ENCODE data around the gene CASKIN2.

The CASKIN2 gene

DNA sequence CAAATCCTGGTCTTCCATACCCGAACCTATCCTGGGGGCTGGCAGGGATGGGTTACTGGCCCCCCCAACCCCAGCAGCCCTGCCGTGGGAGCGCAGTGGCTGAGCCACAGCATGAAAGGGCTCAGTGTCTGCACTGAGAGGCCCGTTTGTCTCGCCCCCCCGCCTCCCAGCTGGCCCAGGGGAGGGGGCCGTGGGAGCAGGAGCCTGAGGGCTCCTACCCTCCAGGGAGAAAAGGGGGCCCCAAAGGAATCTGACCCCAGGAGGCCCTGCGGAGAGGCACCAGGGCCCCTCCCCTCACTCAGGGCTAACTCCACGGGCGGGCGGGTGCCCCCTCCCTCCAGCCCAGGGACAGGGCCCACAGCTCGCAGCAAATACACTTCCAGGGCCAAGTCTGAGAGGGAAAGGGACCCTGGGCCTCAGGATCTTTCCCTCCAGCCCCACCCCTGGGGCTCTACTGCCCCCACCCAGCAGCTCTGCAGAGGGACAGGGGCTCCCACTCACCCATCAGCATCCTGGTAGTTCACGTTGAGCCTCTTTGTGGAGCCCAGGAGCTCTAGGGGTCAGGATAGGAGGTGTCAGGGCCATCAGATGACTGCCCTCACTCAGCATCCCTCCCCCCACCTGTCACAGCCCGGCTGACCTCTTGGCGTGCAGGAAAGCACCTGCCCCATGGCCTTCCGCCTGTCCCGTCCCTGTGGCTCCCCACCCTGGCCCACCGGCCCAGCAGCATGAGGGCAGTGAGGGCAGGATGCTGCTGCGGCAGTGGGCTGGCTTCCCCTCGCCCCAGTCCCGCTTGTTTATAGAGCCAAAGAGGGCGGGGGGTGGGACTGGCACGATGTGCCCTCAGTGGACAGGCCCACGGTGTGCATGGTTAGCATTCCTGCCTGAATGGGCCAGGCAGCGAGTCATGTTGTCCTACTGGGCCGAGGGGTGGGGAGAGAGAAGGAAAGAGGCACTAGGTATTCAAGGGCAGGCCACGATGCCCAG lies 7.3 kb downstream of the CASKIN2 start:
- Histone ChIP-seq H3K27ac (ENCODE audit: low read length) (no peak overlapping the region), H3K4me1 (ENCODE audit: low read length) (no peaks in the 10 kb centered on the region), H2AFZ (ENCODE audit: low read length) (no peak overlapping the region), H3K9me2 (replicated peaks; ENCODE audit: insufficient read depth, low read length) (no peaks in the 10 kb centered on the region), H3K4me2 (ENCODE audit: low read depth, low read length) (no peak overlapping the region), H3K27me3 (replicated peaks; ENCODE audit: insufficient read depth, low read length) (no peaks in the 10 kb centered on the region), H3K4me3 (ENCODE audit: low read length) (no peak overlapping the region), H3K36me3 (replicated peaks; ENCODE audit: insufficient read depth, low read length) (no peaks in the 10 kb centered on the region), H4K20me1 (ENCODE audit: insufficient read depth, low read length) (no peaks in the 10 kb centered on the region), H3K9me3 (replicated peaks; ENCODE audit: insufficient read depth, low read length) (no peaks in the 10 kb centered on the region), H3F3A (ENCODE audit: insufficient read depth, low read length) (no peaks in the 10 kb centered on the region), H3K9ac (ENCODE audit: low read length) (no peak overlapping the region), H3K79me2 (ENCODE audit: low read length) (no peaks in the 10 kb centered on the region)
- DNase-seq: no peak
- TF ChIP-seq, protein P1, sequence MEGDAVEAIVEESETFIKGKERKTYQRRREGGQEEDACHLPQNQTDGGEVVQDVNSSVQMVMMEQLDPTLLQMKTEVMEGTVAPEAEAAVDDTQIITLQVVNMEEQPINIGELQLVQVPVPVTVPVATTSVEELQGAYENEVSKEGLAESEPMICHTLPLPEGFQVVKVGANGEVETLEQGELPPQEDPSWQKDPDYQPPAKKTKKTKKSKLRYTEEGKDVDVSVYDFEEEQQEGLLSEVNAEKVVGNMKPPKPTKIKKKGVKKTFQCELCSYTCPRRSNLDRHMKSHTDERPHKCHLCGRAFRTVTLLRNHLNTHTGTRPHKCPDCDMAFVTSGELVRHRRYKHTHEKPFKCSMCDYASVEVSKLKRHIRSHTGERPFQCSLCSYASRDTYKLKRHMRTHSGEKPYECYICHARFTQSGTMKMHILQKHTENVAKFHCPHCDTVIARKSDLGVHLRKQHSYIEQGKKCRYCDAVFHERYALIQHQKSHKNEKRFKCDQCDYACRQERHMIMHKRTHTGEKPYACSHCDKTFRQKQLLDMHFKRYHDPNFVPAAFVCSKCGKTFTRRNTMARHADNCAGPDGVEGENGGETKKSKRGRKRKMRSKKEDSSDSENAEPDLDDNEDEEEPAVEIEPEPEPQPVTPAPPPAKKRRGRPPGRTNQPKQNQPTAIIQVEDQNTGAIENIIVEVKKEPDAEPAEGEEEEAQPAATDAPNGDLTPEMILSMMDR (IDR thresholded peaks at IDR 0.05; ENCODE audit: low read length): no peak
- TF ChIP-seq EZH2phosphoT487 (IDR thresholded peaks at IDR 0.05; ENCODE audit: low read length): no peak
- TF ChIP-seq EZH2 (optimal IDR thresholded peaks at IDR 0.05; ENCODE audit: low read depth, low read length): no peak

DNA sequence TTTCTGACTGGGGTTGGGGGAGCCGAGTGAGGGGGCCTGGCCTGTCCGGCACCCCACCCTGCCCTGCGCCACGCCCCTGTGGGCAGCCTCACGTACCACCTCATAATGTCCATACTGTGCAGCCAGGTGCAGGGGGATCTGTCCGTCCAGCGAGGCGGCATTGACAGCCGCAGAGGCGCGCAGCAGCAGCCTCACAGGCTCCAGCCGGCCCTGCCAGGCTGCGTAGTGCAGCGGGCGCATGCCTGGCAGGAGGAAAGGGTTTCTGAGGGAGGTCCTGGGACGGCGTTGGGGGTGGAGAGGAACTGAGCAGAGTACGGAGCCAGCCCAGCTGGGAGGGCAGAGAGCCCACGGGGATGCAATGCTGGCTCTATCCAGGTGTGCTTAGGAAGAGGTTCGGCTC lies 8.4 kb downstream of the CASKIN2 start:
- DNase-seq: no peak
- Histone ChIP-seq H3K27ac (ENCODE audit: low read length) (no peak overlapping the region), H3K36me3 (replicated peaks; ENCODE audit: insufficient read depth, low read length) (no peaks in the 10 kb centered on the region), H2AFZ (ENCODE audit: low read length) (no peak overlapping the region), H3K9me3 (replicated peaks; ENCODE audit: insufficient read depth, low read length) (no peaks in the 10 kb centered on the region), H3K79me2 (ENCODE audit: low read length) (no peaks in the 10 kb centered on the region), H3K9ac (ENCODE audit: low read length) (no peak overlapping the region), H3F3A (ENCODE audit: insufficient read depth, low read length) (no peaks in the 10 kb centered on the region), H3K27me3 (replicated peaks; ENCODE audit: insufficient read depth, low read length) (no peaks in the 10 kb centered on the region), H4K20me1 (ENCODE audit: insufficient read depth, low read length) (no peaks in the 10 kb centered on the region), H3K4me3 (ENCODE audit: low read length) (no peak overlapping the region), H3K4me1 (ENCODE audit: low read length) (no peaks in the 10 kb centered on the region), H3K4me2 (ENCODE audit: low read depth, low read length) (no peak overlapping the region), H3K9me2 (replicated peaks; ENCODE audit: insufficient read depth, low read length) (no peaks in the 10 kb centered on the region)
- TF ChIP-seq EZH2 (optimal IDR thresholded peaks at IDR 0.05; ENCODE audit: low read depth, low read length): no peak
- TF ChIP-seq EZH2phosphoT487 (IDR thresholded peaks at IDR 0.05; ENCODE audit: low read length): no peak
- TF ChIP-seq, protein P1 (IDR thresholded peaks at IDR 0.05; ENCODE audit: low read length): no peak

DNA sequence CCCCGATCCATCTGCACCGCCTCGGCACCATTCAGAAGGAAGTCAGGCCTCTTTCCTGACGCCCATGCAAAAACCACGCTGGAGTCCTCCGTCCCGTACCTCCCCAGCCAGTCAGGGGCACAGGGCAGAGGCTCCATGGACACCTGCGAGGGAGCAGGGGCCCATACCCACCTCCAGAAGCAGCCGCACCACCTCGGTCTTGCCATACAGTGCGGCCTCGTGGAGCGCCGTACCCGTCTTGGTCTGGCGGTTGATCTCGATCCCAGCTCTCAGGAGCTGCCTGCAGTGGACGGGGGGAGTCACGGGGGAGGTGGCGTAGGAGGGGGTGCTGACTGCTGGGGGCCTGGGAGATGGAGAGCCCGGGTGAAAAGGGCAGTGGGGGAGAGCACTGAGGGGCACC lies 9.2 kb downstream of the CASKIN2 start:
- Histone ChIP-seq H3K9ac (ENCODE audit: low read length) (no peak overlapping the region), H4K20me1 (ENCODE audit: insufficient read depth, low read length) (no peaks in the 10 kb centered on the region)

More for the DNA sequence above, 9.2 kb downstream of the CASKIN2 start:
- H3K9me2 ChIP-seq (replicated peaks; ENCODE audit: insufficient read depth, low read length): no peaks in the 10 kb centered on the region
- no peaks in the 10 kb centered on the region for H3K79me2 ChIP-seq (ENCODE audit: low read length)
- no peaks in the 10 kb centered on the region for H3F3A ChIP-seq (ENCODE audit: insufficient read depth, low read length)
- TF ChIP-seq EZH2phosphoT487 (IDR thresholded peaks at IDR 0.05; ENCODE audit: low read length) (no peak), EZH2 (optimal IDR thresholded peaks at IDR 0.05; ENCODE audit: low read depth, low read length) (no peak)
- TF ChIP-seq, protein P1 (IDR thresholded peaks at IDR 0.05; ENCODE audit: low read length): no peak
- no peak overlapping the region for H3K4me2 ChIP-seq (ENCODE audit: low read depth, low read length)
- no peaks in the 10 kb centered on the region for H3K4me1 ChIP-seq (ENCODE audit: low read length)
- no peak overlapping the region for H3K4me3 ChIP-seq (ENCODE audit: low read length)
- no peaks in the 10 kb centered on the region for H3K27me3 ChIP-seq (replicated peaks; ENCODE audit: insufficient read depth, low read length)
- no peaks in the 10 kb centered on the region for H3K36me3 ChIP-seq (replicated peaks; ENCODE audit: insufficient read depth, low read length)
- no peak overlapping the region for H2AFZ ChIP-seq (ENCODE audit: low read length)
- DNase-seq: no peak
- H3K27ac ChIP-seq (ENCODE audit: low read length): no peak overlapping the region
- no peaks in the 10 kb centered on the region for H3K9me3 ChIP-seq (replicated peaks; ENCODE audit: insufficient read depth, low read length)

Measured in MM.1S (cell line).